H1 (cell line): ENCODE measurements around the gene CPED1. TPM values are rescaled to one million over a fixed set of nuclear protein-coding genes. Genes with fewer than 3 reads are reported as not detected.

Source experiments
- CTCF ChIA-PET: fragments of 300-600 bp; sonication (Branson Sonifier 250); formaldehyde crosslinking; loops from one replicate; lab custom pipeline; 2021; ENCODE audit not compliant: partially characterized antibody; lab: Charles Lee
- POLR2A ChIA-PET: fragments of 300-600 bp; sonication (Branson Sonifier 250); formaldehyde crosslinking; loops from one replicate; lab custom pipeline; 2021; ENCODE audit warnings: inconsistent platforms; ENCODE audit not compliant: partially characterized antibody; lab: Charles Lee
- DNase-seq, 2 experiments: peaks; one replicate each; pipeline versions ENCODE4 v3.0.0 to v3.0.0-alpha.2; 2010 to 2022; ENCODE audit warnings: low spot score in 2 of 2, low read depth in 1 of 2, mixed read lengths in 1 of 2
- FAIRE-seq: peaks from 2 replicates; lab custom pipeline; 2011; peaks lifted over from hg19 to GRCh38; lab: Jason Lieb, UNC
- H2AFZ ChIP-seq: 2 replicates; pipeline ENCODE4 v1.8.1; 2012; ENCODE audit warnings: low read length, inconsistent platforms
- H2AK5ac ChIP-seq: 2 replicates; pipeline ENCODE4 v1.6.1; 2013; ENCODE audit warnings: low read depth, low read length
- H2BK120ac ChIP-seq: replicated peaks from 2 replicates; pipeline ENCODE3; 2013; ENCODE audit warnings: low read depth, low read length, inconsistent platforms
- H2BK12ac ChIP-seq: 2 replicates; pipeline ENCODE4 v1.6.1; 2013; ENCODE audit warnings: low read depth, low read length
- H2BK15ac ChIP-seq: 2 replicates; pipeline ENCODE4 v1.6.1; 2013; ENCODE audit warnings: low read length
- H2BK20ac ChIP-seq: 2 replicates; pipeline ENCODE4 v1.6.1; 2013; ENCODE audit warnings: low read length
- H2BK5ac ChIP-seq: 2 replicates; pipeline ENCODE4 v1.6.1; 2013; ENCODE audit warnings: low read depth, low read length
- H3K14ac ChIP-seq: 2 replicates; pipeline ENCODE4 v1.6.1; 2013; ENCODE audit warnings: inconsistent platforms; ENCODE audit not compliant: insufficient read length
- H3K18ac ChIP-seq: 2 replicates; pipeline ENCODE4 v1.6.1; 2013; ENCODE audit warnings: low read length; ENCODE audit errors: extremely low read depth
- H3K23ac ChIP-seq: 2 replicates; pipeline ENCODE4 v1.6.1; 2013; ENCODE audit warnings: inconsistent platforms; ENCODE audit not compliant: insufficient read length
- H3K23me2 ChIP-seq: 2 replicates; pipeline ENCODE4 v1.6.1; 2013; ENCODE audit warnings: low read depth, low read length
- H3K27ac ChIP-seq: 2 replicates; pipeline ENCODE4 v1.6.1; 2011; ENCODE audit warnings: low read depth, low read length, inconsistent platforms
- H3K27me3 ChIP-seq, 4 experiments: replicated peaks in 1 of 4; 1 replicate in 1 of 4; 2 replicates in 3 of 4; pipeline versions ENCODE4 v1.6.1 to v1.8.1; 2011 to 2013; ENCODE audit warnings: low read length in 3 of 4, mild to moderate bottlenecking in 3 of 4, inconsistent platforms in 2 of 4, mixed read lengths in 2 of 4, moderate library complexity in 1 of 4; ENCODE audit not compliant: control insufficient read depth in 3 of 4, insufficient read depth in 3 of 4; ENCODE audit errors: extremely low read depth in 1 of 4
- H3K36me3 ChIP-seq, 4 experiments: 2 replicates each; pipeline versions ENCODE4 v1.6.1 to v1.8.1; 2011 to 2013; ENCODE audit warnings: mild to moderate bottlenecking in 4 of 4, low read length in 3 of 4, moderate library complexity in 2 of 4, control low read depth in 1 of 4, inconsistent platforms in 1 of 4; ENCODE audit not compliant: insufficient read depth in 4 of 4, control insufficient read depth in 2 of 4
- H3K4ac ChIP-seq: replicated peaks from 2 replicates; pipeline ENCODE3; 2013; ENCODE audit warnings: low read length, low read depth, mixed read lengths, inconsistent platforms; ENCODE audit not compliant: insufficient read length
- H3K4me1 ChIP-seq, 4 experiments: replicated peaks in 1 of 4; 1 replicate in 1 of 4; 2 replicates in 3 of 4; pipeline versions ENCODE4 v1.6.1 to v1.8.1; 2011 to 2013; ENCODE audit warnings: low read length in 3 of 4, inconsistent platforms in 2 of 4, mixed read lengths in 1 of 4; ENCODE audit not compliant: insufficient read depth in 4 of 4, control insufficient read depth in 3 of 4
- H3K4me2 ChIP-seq, 2 experiments: 2 replicates each; pipeline versions ENCODE4 v1.6.1 to v1.8.1; 2011 to 2013; ENCODE audit warnings: low read depth in 2 of 2, low read length in 2 of 2, control low read depth in 1 of 2, inconsistent platforms in 1 of 2, mild to moderate bottlenecking in 1 of 2; ENCODE audit not compliant: insufficient read depth in 1 of 2
- H3K4me3 ChIP-seq, 4 experiments: fragments of 200-600, 300-600 bp in 1 of 4; sonication (generic), shearing (Covaris generic), sonication (Bioruptor Twin) in 1 of 4; 2 replicates each; pipeline versions ENCODE4 v1.5.1 to v1.8.1; 2011 to 2016; ENCODE audit warnings: low read length in 4 of 4, low read depth in 3 of 4, control low read depth in 2 of 4, inconsistent platforms in 2 of 4, mild to moderate bottlenecking in 2 of 4, mixed read lengths in 1 of 4, moderate library complexity in 1 of 4; ENCODE audit not compliant: insufficient read depth in 2 of 4; ENCODE audit errors: extremely low read depth in 1 of 4
- H3K56ac ChIP-seq: replicated peaks from 2 replicates; pipeline ENCODE3; 2013; ENCODE audit warnings: low read depth, mild to moderate bottlenecking, mixed read lengths, low read length, inconsistent platforms; ENCODE audit not compliant: insufficient read length
- H3K79me1 ChIP-seq: 2 replicates; pipeline ENCODE4 v1.6.1; 2013; ENCODE audit warnings: low read depth, low read length, control low read depth
- H3K79me2 ChIP-seq, 2 experiments: 2 replicates each; pipeline versions ENCODE4 v1.6.1 to v1.8.1; 2012 to 2013; ENCODE audit warnings: low read length in 2 of 2, mild to moderate bottlenecking in 2 of 2, inconsistent platforms in 1 of 2; ENCODE audit not compliant: insufficient read depth in 2 of 2, control insufficient read depth in 1 of 2
- H3K9ac ChIP-seq, 4 experiments: replicated peaks in 1 of 4; 1 replicate in 1 of 4; 2 replicates in 3 of 4; pipeline versions ENCODE4 v1.6.1 to v1.8.1; 2011 to 2013; ENCODE audit warnings: low read depth in 3 of 4, low read length in 3 of 4, control low read depth in 2 of 4, mild to moderate bottlenecking in 2 of 4, moderate library complexity in 2 of 4, inconsistent platforms in 1 of 4; ENCODE audit errors: extremely low read depth in 1 of 4
- H3K9me3 ChIP-seq, 2 experiments: 2 replicates each; pipeline versions ENCODE4 v1.6.1 to v1.8.1; 2012 to 2013; ENCODE audit warnings: mild to moderate bottlenecking in 2 of 2, moderate library complexity in 2 of 2, control low read depth in 1 of 2, inconsistent platforms in 1 of 2, low read depth in 1 of 2, low read length in 1 of 2, mixed read lengths in 1 of 2; ENCODE audit not compliant: insufficient read depth in 2 of 2
- H4K20me1 ChIP-seq, 2 experiments: replicated peaks in 1 of 2; 2 replicates each; pipeline versions ENCODE3 to v1.8.1; 2011 to 2013; ENCODE audit warnings: inconsistent platforms in 2 of 2, low read length in 2 of 2, mild to moderate bottlenecking in 1 of 2; ENCODE audit not compliant: insufficient read depth in 2 of 2, control insufficient read depth in 1 of 2
- H4K5ac ChIP-seq: 2 replicates; pipeline ENCODE4 v1.6.1; 2013; ENCODE audit warnings: low read length, low read depth, mixed read lengths, inconsistent platforms; ENCODE audit not compliant: insufficient read length
- H4K8ac ChIP-seq: 2 replicates; pipeline ENCODE4 v1.8.0; 2013; ENCODE audit warnings: mild to moderate bottlenecking, moderate library complexity, low read length, inconsistent platforms; ENCODE audit not compliant: insufficient read depth; ENCODE audit errors: extremely low read depth
- H4K91ac ChIP-seq: replicated peaks from 2 replicates; pipeline ENCODE3; 2013; ENCODE audit warnings: low read length, mixed read lengths, inconsistent platforms; ENCODE audit not compliant: insufficient read length
- BCL11A ChIP-seq, 2 experiments: IDR thresholded peaks; one replicate each; pipeline ENCODE4 v1.6.1; 2011; ENCODE audit warnings: low read depth in 2 of 2, low read length in 2 of 2, mild to moderate bottlenecking in 2 of 2
- CBX5 ChIP-seq: fragments of 300-800, 300-1000 bp; sonication (generic); IDR thresholded peaks from 2 replicates; pipeline ENCODE4 v1.7.1; 2016; ENCODE audit warnings: antibody characterized with exemption, low read length, low read depth
- CEBPB ChIP-seq: IDR thresholded peaks from 2 replicates; pipeline ENCODE4 v1.6.1; 2012; ENCODE audit warnings: low read depth, low read length
- NRF1 ChIP-seq: IDR thresholded peaks from 2 replicates; pipeline ENCODE4 v1.6.1; 2011; ENCODE audit warnings: mild to moderate bottlenecking, low read depth, low read length, improper control_type of control experiment
- POLR2A ChIP-seq, 2 experiments: IDR thresholded peaks; 1 replicate in 1 of 2; 2 replicates in 1 of 2; pipeline ENCODE4 v1.6.1; 2011; ENCODE audit warnings: low read depth in 2 of 2, low read length in 2 of 2, mild to moderate bottlenecking in 2 of 2; ENCODE audit errors: control extremely low read depth in 1 of 2
- SAP30 ChIP-seq: fragments of 300-600 bp; sonication (generic); IDR thresholded peaks from 2 replicates; pipeline ENCODE4 v1.7.1; 2012; ENCODE audit warnings: low read length, moderate library complexity, mild to moderate bottlenecking, inconsistent platforms; ENCODE audit not compliant: insufficient read depth, insufficient replicate concordance
- SIX5 ChIP-seq: IDR thresholded peaks from 2 replicates; pipeline ENCODE4 v1.6.1; 2011; ENCODE audit warnings: mild to moderate bottlenecking, low read depth, low read length
- SP4 ChIP-seq: IDR thresholded peaks from 2 replicates; pipeline ENCODE4 v1.6.1; 2012; ENCODE audit warnings: low read length, inconsistent platforms
- polyA plus RNA-seq, 7 experiments: library from polyadenylated mRNA; depleted of rRNA in 3 of 7; stranded (reverse) in 5 of 7; unstranded in 2 of 7; fragments of >200 nt in 5 of 7; fragments of 200-250 nt in 2 of 7; gene quantifications; 1 replicate in 5 of 7; 2 replicates in 1 of 7; 4 replicates in 1 of 7; pipeline versions ENCODE4 v1.2.1 to v1.2.3, GENCODE V29; 2011 to 2013; ENCODE audit warnings: missing spikeins in 2 of 7, mixed read lengths in 2 of 7
- total RNA-seq: library from RNA; stranded (reverse); fragmentation: NEBNext Ultra II Directional; extraction: Animal tissue kit (Norgen Biotek cat#: 25700); gene quantifications from 2 replicates; pipeline ENCODE4 v1.2.1, GENCODE V29; 2021

Gene CPED1
- total and polyA plus RNA-seq, 2 of the 8 experiments (the other 6 are each of a cell fraction or from before 2014, with no cell fraction given) = 0.08 to 0.39 TPM

GRCh38 chr7:121113288-121113687 lies 124.8 kb downstream of the CPED1 start:
- Histone ChIP-seq H4K5ac (no peak overlapping the region), H3K23me2 (no peaks in the 10 kb centered on the region), H2AK5ac (no peak overlapping the region), H3K9me3 (no peaks in the 10 kb centered on the region), H3K27me3 (no peaks in the 10 kb centered on the region), H3K4me1 (peaks cover 0 to 2% (median 0%) of the 10 kb centered on the region in 4 experiments; a peak in 1 of 7 replicates), H3K27ac (no peak overlapping the region), H3K79me2 (no peaks in the 10 kb centered on the region), H3K36me3 (no peaks in the 10 kb centered on the region), H3K4ac (no peak overlapping the region), H3K4me2 (no peak overlapping the region), H3K56ac (no peak overlapping the region), H3K9ac (no peak overlapping the region), H2BK12ac (no peak overlapping the region), H4K8ac (no peak overlapping the region), H2BK15ac (no peak overlapping the region), H4K20me1 (no peaks in the 10 kb centered on the region), H3K23ac (no peak overlapping the region), H2BK120ac (no peak overlapping the region), H2BK20ac (no peak overlapping the region), H4K91ac (no peak overlapping the region), H3K18ac (no peak overlapping the region), H3K79me1 (no peaks in the 10 kb centered on the region), H3K4me3 (no peak overlapping the region), H3K14ac (no peak overlapping the region), H2AFZ (no peak overlapping the region), H2BK5ac (no peak overlapping the region)
- no peak for TF ChIP-seq SAP30
- no peak for TF ChIP-seq BCL11A (IDR thresholded peaks at IDR 0.05; ENCODE audit: low read depth in 2 of 2, low read length in 2 of 2)
- TF ChIP-seq CBX5 = no peak
- no peak for TF ChIP-seq SIX5
- TF ChIP-seq POLR2A (IDR thresholded peaks at IDR 0.05; ENCODE audit: control extremely low read depth in 1 of 2, low read depth in 2 of 2, low read length in 2 of 2) = no peak
- TF ChIP-seq NRF1 = no peak
- TF ChIP-seq SP4 = no peak
- TF ChIP-seq CEBPB = no peak
- CTCF ChIA-PET = interaction anchor here (0.6 kb wide), 1 partner anchor 55 kb away, joined by 3 read pairs; no protein-coding TSS in a partner anchor
- no peak for FAIRE-seq
- POLR2A ChIA-PET = interaction anchor here (1.7 kb wide), 1 partner anchor 10 kb away, joined by 4 read pairs; no protein-coding TSS in a partner anchor
- DNase-seq = no peak
